GM21390 (cell line): Measurements from ENCODE around the gene F2RL2.
A peak's percentile ranks its signal among the peaks of the same experiment; 100 is the strongest.

ENCODE experiments used
- ATAC-seq: cut with Tn5 transposase; IDR thresholded peaks from one replicate; pipeline ENCODE4 v1.9.1; 2021; ENCODE audit not compliant: unreplicated experiment

The F2RL2 gene

DNA sequence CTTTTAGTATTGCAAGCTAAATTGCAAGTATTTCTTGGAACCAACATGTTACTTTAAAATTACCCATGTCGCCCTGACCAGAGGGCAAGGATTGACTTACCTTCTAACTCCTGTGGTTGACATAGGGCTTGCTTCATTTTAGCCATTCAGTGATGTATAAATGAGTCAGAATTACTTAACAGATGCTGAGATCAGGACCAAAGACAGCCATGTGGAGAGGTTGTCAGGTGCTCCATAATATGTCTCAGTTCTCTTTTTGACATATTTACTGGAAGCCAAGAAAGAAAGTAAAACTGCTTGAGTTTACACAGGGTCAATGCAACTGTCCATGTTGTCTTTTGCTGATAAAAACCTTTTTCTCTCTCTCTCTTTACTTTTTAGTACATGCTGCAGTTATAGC lies 33.2 kb downstream of the F2RL2 start:
- ATAC-seq, result peak; percentile 93

DNA sequence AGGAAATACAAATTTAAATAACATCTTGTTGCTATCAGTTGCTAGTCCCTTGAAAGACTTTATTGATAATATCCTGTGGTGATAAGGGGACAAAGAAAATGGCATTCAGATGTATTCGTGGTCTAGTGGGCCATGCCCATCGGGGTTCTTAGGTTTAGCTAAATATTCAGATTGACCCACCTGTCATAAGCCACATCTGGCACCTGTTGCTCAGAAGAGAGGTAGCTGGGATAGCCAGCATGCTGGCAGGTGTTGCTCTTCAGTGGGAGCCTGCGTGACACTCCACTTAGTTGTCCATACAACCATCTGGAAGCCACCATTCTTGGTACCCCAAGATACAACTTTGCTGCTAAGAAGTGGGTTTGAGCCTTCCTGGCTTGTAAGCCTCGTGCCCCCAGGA lies 36.7 kb downstream of the F2RL2 start:
- no peak for ATAC-seq

DNA sequence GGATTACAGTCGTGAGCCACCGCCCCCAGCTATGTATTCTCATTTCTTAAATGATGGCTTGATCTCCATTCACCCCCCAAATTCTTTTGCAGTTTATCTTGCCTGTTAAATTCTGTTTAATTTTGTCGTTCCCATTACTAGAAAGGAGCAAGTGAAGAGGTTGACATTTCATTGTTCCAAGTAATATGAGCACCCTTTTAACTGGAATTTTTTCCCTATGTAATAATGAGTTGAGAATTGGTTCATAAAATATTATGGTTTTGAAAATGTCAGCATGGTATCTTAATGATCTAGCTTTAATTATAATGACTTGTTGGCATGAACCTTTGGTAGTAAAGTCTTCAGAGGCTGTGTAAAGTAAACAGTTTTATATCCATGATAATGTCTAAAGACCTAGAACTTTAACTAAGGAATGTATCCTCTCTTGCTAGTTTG lies 37.4 kb downstream of the F2RL2 start:
- no peak for ATAC-seq

DNA sequence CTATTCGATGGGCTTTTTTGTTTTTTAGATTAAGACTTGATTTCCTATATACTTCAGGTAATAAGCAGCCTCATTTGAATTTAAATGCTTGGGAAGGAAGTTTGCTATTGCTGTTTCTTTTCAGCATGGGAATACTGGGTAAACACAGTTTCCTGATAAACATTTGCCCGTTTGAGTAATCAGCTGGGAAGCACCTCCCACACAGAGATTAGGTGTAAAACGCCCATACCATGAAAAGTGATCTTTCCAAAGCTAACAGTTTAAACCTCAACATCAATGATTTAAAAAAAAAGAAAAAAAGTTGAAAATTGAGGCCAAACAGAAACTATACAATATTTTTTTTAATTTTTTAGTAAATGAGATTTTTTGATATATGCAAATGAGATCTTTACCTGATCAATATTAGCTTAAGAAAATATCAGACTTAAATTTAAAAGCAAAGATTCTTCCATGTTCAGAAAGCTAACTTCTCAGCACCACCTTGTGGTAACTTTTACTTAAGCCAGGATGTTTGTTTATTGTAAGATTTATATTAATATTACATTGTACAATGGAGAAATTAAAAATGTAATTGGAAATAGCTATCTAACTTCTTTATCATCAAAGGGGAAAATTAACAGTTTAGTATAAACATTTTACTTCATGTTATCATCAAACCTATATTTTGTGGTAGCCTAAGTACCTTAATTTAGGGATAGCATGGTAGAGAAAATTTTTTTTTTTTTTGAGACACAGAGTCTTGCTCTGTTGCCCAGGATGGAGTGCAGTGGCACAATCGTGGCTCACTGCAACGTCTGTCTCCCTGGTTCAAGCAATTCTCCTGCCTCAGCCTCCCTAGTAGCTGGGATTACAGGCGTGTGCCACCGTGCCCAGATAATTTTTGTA lies 39.8 kb downstream of the F2RL2 start:
- no peak for ATAC-seq

DNA sequence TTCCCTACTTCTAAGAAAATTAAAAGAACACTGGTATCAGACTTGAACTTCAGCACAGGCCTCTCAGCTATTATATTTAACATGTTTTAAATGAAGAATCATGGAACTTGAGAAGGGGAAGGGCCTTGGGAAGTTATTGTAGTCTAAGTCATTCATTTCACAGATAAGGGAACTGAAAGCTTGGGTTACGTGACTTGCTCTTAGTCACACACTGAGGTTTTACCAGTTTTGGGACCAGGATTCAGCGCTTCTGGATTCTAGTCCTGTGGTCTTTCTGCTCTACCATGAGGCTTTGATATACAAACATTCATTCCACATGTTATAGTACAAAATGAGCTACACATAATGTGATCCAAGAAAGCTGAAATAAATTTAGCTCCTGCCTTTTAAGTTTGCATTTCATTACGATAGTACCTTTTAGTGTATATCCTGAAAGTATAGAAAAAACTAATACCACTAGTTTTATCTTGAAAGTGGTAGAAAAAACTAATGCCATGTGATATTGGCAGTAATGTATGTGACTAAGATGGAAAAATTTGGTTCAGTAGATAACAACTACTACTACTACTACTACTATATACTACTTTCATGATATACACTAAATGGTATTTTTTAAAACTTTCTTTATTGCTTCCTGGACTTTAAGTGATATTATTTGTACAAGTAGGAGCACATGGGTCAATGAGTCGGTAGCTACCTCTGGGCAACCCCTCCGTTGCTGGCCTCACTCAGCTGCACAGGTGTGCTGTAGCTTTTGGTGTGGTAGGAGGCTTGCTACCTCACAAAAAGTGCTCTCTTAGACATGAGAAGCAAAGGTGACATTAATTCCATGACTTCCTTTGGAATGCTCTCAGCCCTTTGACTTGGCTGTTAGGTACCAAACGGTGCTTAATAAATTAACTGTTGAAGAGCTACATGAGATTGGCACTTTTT lies 40.7 kb downstream of the F2RL2 start:
- ATAC-seq, result peak; percentile 92

DNA sequence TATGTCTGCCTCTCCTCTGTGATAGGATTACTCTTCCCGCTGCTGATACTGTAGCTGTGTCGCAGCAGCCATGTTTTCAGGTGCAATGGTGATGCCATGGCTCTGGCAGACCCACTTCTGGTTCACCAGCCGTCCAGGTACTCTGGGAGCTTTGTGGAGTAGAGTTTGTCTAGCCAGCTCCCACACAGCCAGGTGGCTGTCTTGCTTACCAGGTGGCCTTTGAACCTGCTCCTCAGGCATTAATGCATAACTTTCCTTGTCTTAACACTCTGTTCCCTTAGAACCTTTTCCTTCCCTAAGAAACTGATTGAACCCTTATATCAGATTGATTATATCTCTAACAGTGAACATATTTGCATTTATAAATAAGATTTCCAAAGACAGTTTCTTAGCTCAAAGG lies 42.2 kb downstream of the F2RL2 start:
- ATAC-seq, result no peak

DNA sequence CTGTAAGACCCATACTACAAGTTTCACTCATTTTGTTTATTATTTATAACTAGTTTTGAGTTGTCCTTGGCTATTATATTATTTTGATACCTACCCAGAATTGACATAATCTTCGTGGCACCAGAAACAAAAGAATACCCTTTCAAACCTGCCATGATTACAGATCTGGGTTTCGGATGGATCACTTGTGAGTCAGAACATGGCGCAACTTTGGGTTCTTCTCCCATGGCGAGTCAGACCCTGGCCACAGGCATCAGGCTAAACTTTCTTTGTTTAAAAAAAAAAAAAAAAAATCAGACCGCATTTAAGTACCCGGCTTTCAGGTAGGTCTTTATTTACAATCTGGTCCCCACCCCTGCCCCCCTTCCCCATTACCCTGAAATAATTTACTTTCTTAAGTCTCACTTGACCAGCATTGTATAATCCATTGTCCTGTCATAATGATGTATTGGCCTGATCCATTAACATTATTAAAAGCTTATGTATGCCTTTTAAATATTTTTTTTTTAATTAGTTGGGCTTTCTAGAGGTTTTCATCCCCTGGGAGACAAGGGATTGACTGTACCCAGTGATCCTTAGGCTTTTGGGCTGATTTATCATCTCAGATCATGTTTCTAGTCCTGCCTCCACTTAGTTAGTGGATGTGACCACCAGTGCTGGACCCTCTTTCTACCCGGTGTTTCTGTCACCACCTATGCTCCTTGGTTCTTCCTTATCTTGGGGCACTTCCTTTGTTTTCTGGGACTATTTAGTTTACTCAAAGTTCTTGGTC lies 43.9 kb downstream of the F2RL2 start:
- ATAC-seq, result no peak

DNA sequence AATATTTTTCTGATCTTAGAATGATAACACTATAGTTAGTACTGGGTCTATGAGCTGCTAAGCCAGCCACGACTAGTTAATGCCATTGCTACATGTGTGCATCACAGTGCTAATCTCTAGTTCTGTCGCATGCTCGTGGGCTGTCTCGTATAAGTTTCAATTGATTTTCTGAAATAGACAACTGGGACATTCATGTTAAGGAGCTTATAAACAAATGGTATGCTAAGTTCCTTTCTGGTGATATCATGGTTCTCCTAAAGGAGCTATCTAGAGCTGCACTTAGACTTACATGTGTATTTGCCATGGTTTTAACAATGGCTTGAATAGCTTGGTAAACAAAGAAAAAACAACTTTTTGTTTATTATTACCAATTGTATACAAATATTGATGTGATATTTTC lies 46.2 kb downstream of the F2RL2 start:
- no peak for ATAC-seq

DNA sequence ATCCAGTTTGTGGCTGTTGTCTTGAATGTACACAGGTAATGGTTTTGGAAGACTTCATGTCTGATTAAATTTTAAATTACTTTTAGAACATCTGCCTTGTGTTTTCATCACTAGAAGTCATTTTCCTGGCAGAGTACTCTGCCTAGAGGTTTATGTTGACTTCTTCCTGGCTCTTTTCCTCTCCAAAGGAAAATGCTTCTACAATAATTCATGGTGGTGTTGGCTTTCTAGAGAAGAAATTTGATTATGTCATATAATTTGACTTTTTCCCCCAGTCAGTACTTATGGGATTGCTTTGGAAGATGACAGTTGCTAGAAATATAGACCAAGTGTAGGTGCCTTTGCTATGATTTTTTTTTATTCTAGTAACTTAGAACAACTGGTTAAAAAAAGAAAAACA lies 46.8 kb downstream of the F2RL2 start:
- no peak for ATAC-seq

DNA sequence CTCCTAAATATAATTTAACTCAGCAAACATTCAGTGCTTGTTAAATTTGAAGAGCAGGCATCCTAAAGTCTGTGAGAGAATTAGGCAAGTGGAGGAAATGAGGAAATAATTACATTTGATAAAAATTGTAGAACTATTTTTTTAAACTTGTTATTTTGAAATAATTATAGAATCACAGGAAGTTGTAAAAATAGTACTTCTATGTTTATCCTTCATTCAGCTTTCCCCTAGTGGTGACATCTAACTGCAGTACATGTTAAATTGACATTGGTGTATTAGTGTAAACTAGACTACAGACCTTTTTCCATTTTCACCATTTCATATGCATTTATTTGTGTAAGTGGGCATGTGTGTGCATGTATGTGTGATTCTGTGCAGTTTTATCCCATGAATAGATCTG lies 51.6 kb downstream of the F2RL2 start:
- no peak for ATAC-seq

DNA sequence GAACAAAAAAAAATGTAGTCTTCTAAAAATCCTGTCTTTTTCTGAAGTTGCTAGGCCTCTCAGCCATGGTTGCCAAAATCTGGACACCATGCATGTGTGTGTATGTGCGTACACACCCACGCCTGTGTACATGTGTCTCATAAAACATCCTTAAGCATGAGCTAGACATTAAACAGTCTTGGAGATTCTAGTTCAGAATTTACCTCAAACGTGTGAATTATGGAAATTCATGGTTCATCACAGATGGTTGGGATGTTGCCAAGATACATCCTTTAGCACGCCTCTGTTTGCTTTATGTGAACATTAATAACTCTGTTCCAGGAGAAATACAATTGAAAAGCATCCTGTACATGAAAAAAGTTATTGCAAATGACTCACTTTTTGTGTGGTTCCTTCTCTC lies 53.0 kb downstream of the F2RL2 start:
- ATAC-seq, result no peak
